ENCODE measurements around the gene CIROP. TPM values are rescaled to one million over a fixed set of nuclear protein-coding genes. Genes with fewer than 3 reads are reported as not detected.

The CIROP gene
- polyA plus RNA-seq, 2 donors = 0.01 TPM; not detected in 1

- Histone ChIP-seq H3K36me3 (ENCODE audit: control insufficient read depth in 2 of 2, insufficient read depth in 2 of 2, low read length in 1 of 2) (peaks cover 0 to 7% of the 10 kb centered on the region in 2 donors), H3K27ac (ENCODE audit: low read depth in 2 of 2, low read length in 1 of 2) (no peak overlapping the region), H3K27me3 (ENCODE audit: control insufficient read depth in 1 of 2, insufficient read depth in 2 of 2, low read length in 2 of 2) (no peaks in the 10 kb centered on the region), H3K4me1 (ENCODE audit: control insufficient read depth in 2 of 2, insufficient read depth in 2 of 2, low read length in 1 of 2) (peaks cover 0 to 10% of the 10 kb centered on the region in 2 donors), H3K4me3 (ENCODE audit: low read depth in 1 of 2, low read length in 2 of 2) (no peak overlapping the region), H3K9me3 (ENCODE audit: control insufficient read depth in 2 of 2, insufficient read depth in 1 of 2, low read depth in 1 of 2, low read length in 1 of 2) (no peaks in the 10 kb centered on the region)
- WGBS, 2 donors = 80 to 83% methylated on average over 15 to 17 of the region's 17 CpGs
Measured at GRCh38 chr14:23054000-23054811, 50.6 kb downstream of the CIROP start.

GRCh38 chr14:23053426-23053825, 51.4 kb downstream of the CIROP start:
- peaks cover 0 to 10% of the 10 kb centered on the region in 2 donors for H3K4me1 ChIP-seq (ENCODE audit: control insufficient read depth in 2 of 2, insufficient read depth in 2 of 2, low read length in 1 of 2)

GRCh38 chr14:23052671-23053070, 52.1 kb downstream of the CIROP start:
- Histone ChIP-seq H3K36me3 (ENCODE audit: control insufficient read depth in 2 of 2, insufficient read depth in 2 of 2, low read length in 1 of 2) (no peaks in the 10 kb centered on the region), H3K4me1 (ENCODE audit: control insufficient read depth in 2 of 2, insufficient read depth in 2 of 2, low read length in 1 of 2) (peaks cover 0 to 10% of the 10 kb centered on the region in 2 donors), H3K27me3 (ENCODE audit: control insufficient read depth in 1 of 2, insufficient read depth in 2 of 2, low read length in 2 of 2) (no peaks in the 10 kb centered on the region), H3K4me3 (ENCODE audit: low read depth in 1 of 2, low read length in 2 of 2) (no peak overlapping the region), H3K9me3 (ENCODE audit: control insufficient read depth in 2 of 2, insufficient read depth in 1 of 2, low read depth in 1 of 2, low read length in 1 of 2) (no peaks in the 10 kb centered on the region), H3K27ac (ENCODE audit: low read depth in 2 of 2, low read length in 1 of 2) (no peak overlapping the region)
- 82 to 85% methylated on average over 3 of the region's 3 CpGs for WGBS, 2 donors

More at GRCh38 chr14:23053426-23053825, 51.4 kb downstream of the CIROP start:
- Histone ChIP-seq H3K36me3 (ENCODE audit: control insufficient read depth in 2 of 2, insufficient read depth in 2 of 2, low read length in 1 of 2) (no peaks in the 10 kb centered on the region), H3K9me3 (ENCODE audit: control insufficient read depth in 2 of 2, insufficient read depth in 1 of 2, low read depth in 1 of 2, low read length in 1 of 2) (no peaks in the 10 kb centered on the region), H3K4me3 (ENCODE audit: low read depth in 1 of 2, low read length in 2 of 2) (no peak overlapping the region), H3K27me3 (ENCODE audit: control insufficient read depth in 1 of 2, insufficient read depth in 2 of 2, low read length in 2 of 2) (no peaks in the 10 kb centered on the region), H3K27ac (ENCODE audit: low read depth in 2 of 2, low read length in 1 of 2) (no peak overlapping the region)
- 93 to 95% methylated on average over 10 of the region's 10 CpGs for WGBS, 2 donors

GRCh38 chr14:23052182-23052623, 52.6 kb downstream of the CIROP start:
- Histone ChIP-seq H3K36me3 (ENCODE audit: control insufficient read depth in 2 of 2, insufficient read depth in 2 of 2, low read length in 1 of 2) (no peaks in the 10 kb centered on the region), H3K4me3 (ENCODE audit: low read depth in 1 of 2, low read length in 2 of 2) (no peak overlapping the region), H3K9me3 (ENCODE audit: control insufficient read depth in 2 of 2, insufficient read depth in 1 of 2, low read depth in 1 of 2, low read length in 1 of 2) (no peaks in the 10 kb centered on the region), H3K4me1 (ENCODE audit: control insufficient read depth in 2 of 2, insufficient read depth in 2 of 2, low read length in 1 of 2) (peaks cover 0 to 10% of the 10 kb centered on the region in 2 donors), H3K27me3 (ENCODE audit: control insufficient read depth in 1 of 2, insufficient read depth in 2 of 2, low read length in 2 of 2) (no peaks in the 10 kb centered on the region), H3K27ac (ENCODE audit: low read depth in 2 of 2, low read length in 1 of 2) (no peak overlapping the region)
- WGBS, 2 donors = 63 to 72% methylated on average over 14 of the region's 14 CpGs

- Histone ChIP-seq H3K36me3 (ENCODE audit: control insufficient read depth in 2 of 2, insufficient read depth in 2 of 2, low read length in 1 of 2) (no peaks in the 10 kb centered on the region), H3K4me3 (ENCODE audit: low read depth in 1 of 2, low read length in 2 of 2) (no peak overlapping the region), H3K4me1 (ENCODE audit: control insufficient read depth in 2 of 2, insufficient read depth in 2 of 2, low read length in 1 of 2) (peaks cover 0 to 3% of the 10 kb centered on the region in 2 donors), H3K27ac (ENCODE audit: low read depth in 2 of 2, low read length in 1 of 2) (no peak overlapping the region), H3K27me3 (ENCODE audit: control insufficient read depth in 1 of 2, insufficient read depth in 2 of 2, low read length in 2 of 2) (no peaks in the 10 kb centered on the region), H3K9me3 (ENCODE audit: control insufficient read depth in 2 of 2, insufficient read depth in 1 of 2, low read depth in 1 of 2, low read length in 1 of 2) (no peaks in the 10 kb centered on the region)
- 80 to 83% methylated on average over 5 of the region's 5 CpGs for WGBS, 2 donors
Measured at GRCh38 chr14:23051141-23052057, 53.4 kb downstream of the CIROP start.

Other genes starting within 250 kb of the CIROP start
- gene LRP10, start 233.2 kb downstream of the CIROP start, polyA plus RNA-seq = 100 to 1,000 TPM in 1 of 2 donors, 10 to 100 TPM in 1; 69.8 to 129 TPM
- 1 to 10 TPM in 1 of 2 donors, under 1 TPM in 1; 0.31 to 1.1 TPM for gene REM2, start 221.8 kb downstream of the CIROP start, polyA plus RNA-seq
- 10 to 100 TPM; 21.2 to 35.8 TPM for gene RBM23, start 185.8 kb downstream of the CIROP start, polyA plus RNA-seq
- 10 to 100 TPM; 31.4 to 47.1 TPM for gene PRMT5, start 175.6 kb downstream of the CIROP start, polyA plus RNA-seq
- 10 to 100 TPM; 17.0 to 23.5 TPM for gene HAUS4, start 147.9 kb downstream of the CIROP start, polyA plus RNA-seq
- 10 to 100 TPM; 16.5 to 19.7 TPM for gene AJUBA, start 122.4 kb downstream of the CIROP start, polyA plus RNA-seq
- 1 to 10 TPM; 4.7 to 6.1 TPM for gene C14orf93, start 94.8 kb downstream of the CIROP start, polyA plus RNA-seq
- 100 to 1,000 TPM in 1 of 2 donors, 10 to 100 TPM in 1; 35.1 to 136 TPM for gene PSMB5, start 70.1 kb downstream of the CIROP start, polyA plus RNA-seq
- gene PSMB11, start 62.8 kb downstream of the CIROP start, polyA plus RNA-seq = not detected
- 1 to 10 TPM; 4.2 to 7.4 TPM for gene CDH24, start 47.5 kb downstream of the CIROP start, polyA plus RNA-seq
- 100 to 1,000 TPM in 1 of 2 donors, 10 to 100 TPM in 1; 70.5 to 136 TPM for gene ACIN1, start 9.9 kb downstream of the CIROP start, polyA plus RNA-seq
- gene C14orf119, start 9.5 kb downstream of the CIROP start, polyA plus RNA-seq = 10 to 100 TPM; 14.9 to 38.4 TPM
- gene CEBPE, start 14.3 kb upstream of the CIROP start, polyA plus RNA-seq = under 1 TPM in 1 of 2 donors, not detected in 1; 0.02 TPM
- 10 to 100 TPM; 27.5 to 33.4 TPM for gene SLC7A8, start 78.7 kb upstream of the CIROP start, polyA plus RNA-seq
- not detected for gene RNF212B, start 132.9 kb upstream of the CIROP start, polyA plus RNA-seq
- gene HOMEZ, start 181.1 kb upstream of the CIROP start, polyA plus RNA-seq = 10 to 100 TPM in 1 of 2 donors, 1 to 10 TPM in 1; 8.0 to 16.1 TPM
- gene PPP1R3E, start 197.9 kb upstream of the CIROP start, polyA plus RNA-seq = 10 to 100 TPM in 1 of 2 donors, 1 to 10 TPM in 1; 5.2 to 12.7 TPM
- 10 to 100 TPM; 28.0 to 35.0 TPM for gene BCL2L2, start 201.8 kb upstream of the CIROP start, polyA plus RNA-seq
- 100 to 1,000 TPM; 105 to 154 TPM for gene PABPN1, start 216.5 kb upstream of the CIROP start, polyA plus RNA-seq
- 1 to 10 TPM; 4.7 to 8.3 TPM for gene SLC22A17, start 247.9 kb upstream of the CIROP start, polyA plus RNA-seq